Measurements from ENCODE around the gene OTOGL.
"Not testable (repeated sequence)": the region's sequence is repeated elsewhere in the genome, so short reads cannot be mapped to it uniquely, and the experiment has no call there.

The OTOGL gene

GRCh38 chr12:80307436-80307835, 208.1 kb downstream of the OTOGL start:
- DNase-seq (ENCODE audit: low read depth in 1 of 2, low spot score in 1 of 2); H3K27me3 ChIP-seq (ENCODE audit: insufficient read depth, poor library complexity, severe bottlenecking); H3K27ac ChIP-seq (replicated peaks); H3K4me3 ChIP-seq (replicated peaks; ENCODE audit: insufficient read depth, low read length): not testable (repeated sequence)

- TF ChIP-seq REST (IDR thresholded peaks at IDR 0.05; ENCODE audit: insufficient replicate concordance, low read depth) (no peak), SPI1 (IDR thresholded peaks at IDR 0.05; ENCODE audit: borderline replicate concordance, low read depth) (no peak)
- Histone ChIP-seq H3K27ac (replicated peaks) (no peak overlapping the region), H3K27me3 (ENCODE audit: insufficient read depth, poor library complexity, severe bottlenecking) (no peaks in the 10 kb centered on the region), H3K4me3 (replicated peaks; ENCODE audit: insufficient read depth, low read length) (no peak overlapping the region)
- no peak for DNase-seq (ENCODE audit: low read depth in 1 of 2, low spot score in 1 of 2)
These were observed 213.9 kb downstream of the OTOGL start for GRCh38 chr12:80313209-80313608.

GRCh38 chr12:80314741-80315140, 215.4 kb downstream of the OTOGL start:
- DNase-seq (ENCODE audit: low read depth in 1 of 2, low spot score in 1 of 2), result no peak
- Histone ChIP-seq H3K27me3 (ENCODE audit: insufficient read depth, poor library complexity, severe bottlenecking) (no peaks in the 10 kb centered on the region), H3K27ac (replicated peaks) (no peak overlapping the region), H3K4me3 (replicated peaks; ENCODE audit: insufficient read depth, low read length) (no peak overlapping the region)
- TF ChIP-seq POLR2AphosphoS5 (IDR thresholded peaks at IDR 0.05; ENCODE audit: low read depth) (no peak), SPI1 (IDR thresholded peaks at IDR 0.05; ENCODE audit: borderline replicate concordance, low read depth) (no peak), CTCF (IDR thresholded peaks at IDR 0.05; ENCODE audit: insufficient read depth, low read length) (no peak), GABPA (IDR thresholded peaks at IDR 0.05; ENCODE audit: low read depth) (no peak), REST (IDR thresholded peaks at IDR 0.05; ENCODE audit: insufficient replicate concordance, low read depth) (no peak)

- Histone ChIP-seq H3K27me3 (ENCODE audit: insufficient read depth, poor library complexity, severe bottlenecking) (no peaks in the 10 kb centered on the region), H3K27ac (replicated peaks) (no peak overlapping the region), H3K4me3 (replicated peaks; ENCODE audit: insufficient read depth, low read length) (no peak overlapping the region)
- no peak for TF ChIP-seq CTCF (IDR thresholded peaks at IDR 0.05; ENCODE audit: insufficient read depth, low read length)
- TF ChIP-seq REST (IDR thresholded peaks at IDR 0.05; ENCODE audit: insufficient replicate concordance, low read depth), result no peak
- no peak for TF ChIP-seq POLR2AphosphoS5 (IDR thresholded peaks at IDR 0.05; ENCODE audit: low read depth)
- no peak for TF ChIP-seq GABPA (IDR thresholded peaks at IDR 0.05; ENCODE audit: low read depth)
- TF ChIP-seq SPI1 (IDR thresholded peaks at IDR 0.05; ENCODE audit: borderline replicate concordance, low read depth), result no peak
- DNase-seq (ENCODE audit: low read depth in 1 of 2, low spot score in 1 of 2), result no peak
These were observed 216.9 kb downstream of the OTOGL start for GRCh38 chr12:80316222-80316621.
